ENCODE results near the gene DNHD1. TPM values are rescaled to one million over a fixed set of nuclear protein-coding genes. Genes with fewer than 3 reads are reported as not detected.

Gene DNHD1
- total RNA-seq, 4 donors from 2014 or later, result 17.2 to 27.3 (median 21.0) TPM

- Histone ChIP-seq H3K36me3 (peaks cover 7 to 59% (median 32%) of the 10 kb centered on the region in 3 donors), H3K4me3 (peak overlapping the region in 1 of 4 donors; percentile 78), H3K27me3 (no peaks in the 10 kb centered on the region), H3K9me3 (no peaks in the 10 kb centered on the region), H3K27ac (peak overlapping the region in 2 of 4 donors; percentile 98 to 100), H3K4me1 (peaks cover 0 to 70% (median 33%) of the 10 kb centered on the region in 4 donors)
- DNase-seq (ENCODE audit: low spot score in 2 of 2), result no peak
- WGBS, 2 donors, result 84 to 86% methylated on average over 6 of the region's 6 CpGs
- TF ChIP-seq POLR2A (IDR thresholded peaks at IDR 0.05), result no peak
- no peak for TF ChIP-seq CTCF (IDR thresholded peaks at IDR 0.05)
- TF ChIP-seq EP300 (IDR thresholded peaks at IDR 0.05), result no peak
Measured at GRCh38 chr11:6610591-6610990, 113.5 kb downstream of the DNHD1 start.

GRCh38 chr11:6611092-6611962, 114.2 kb downstream of the DNHD1 start:
- H3K4me3 ChIP-seq, result peak overlapping the region; percentile 51 to 93 (median 79)
- H3K9me3 ChIP-seq, result no peaks in the 10 kb centered on the region
- no peak for TF ChIP-seq CTCF (IDR thresholded peaks at IDR 0.05)
- no peak for TF ChIP-seq POLR2A (IDR thresholded peaks at IDR 0.05)
- no peak for TF ChIP-seq EP300 (IDR thresholded peaks at IDR 0.05)
- H3K4me1 ChIP-seq, result peaks cover 0 to 63% (median 26%) of the 10 kb centered on the region in 4 donors
- H3K27me3 ChIP-seq, result no peaks in the 10 kb centered on the region
- no peak for DNase-seq (ENCODE audit: low spot score in 2 of 2)
- H3K27ac ChIP-seq, result peak overlapping the region; percentile 93 to 100 (median 96)
- WGBS, 2 donors, result 15 to 16% methylated on average over 29 to 31 of the region's 39 CpGs
- H3K36me3 ChIP-seq, result peaks cover 7 to 67% (median 32%) of the 10 kb centered on the region in 3 donors

- Histone ChIP-seq H3K27me3 (no peaks in the 10 kb centered on the region), H3K4me3 (peak overlapping the region; percentile 51 to 93 (median 79)), H3K9me3 (no peaks in the 10 kb centered on the region), H3K27ac (peak overlapping the region; percentile 93 to 100 (median 96)), H3K4me1 (peaks cover 0 to 57% (median 21%) of the 10 kb centered on the region in 4 donors), H3K36me3 (peaks cover 7 to 72% (median 32%) of the 10 kb centered on the region in 3 donors)
- 0% methylated on average over 23 of the region's 36 CpGs; no CpG with 5 or more reads in 1 of the 2 donors for WGBS, 2 donors
- no peak for DNase-seq (ENCODE audit: low spot score in 2 of 2)
- TF ChIP-seq POLR2A (IDR thresholded peaks at IDR 0.05), result no peak
- TF ChIP-seq CTCF (IDR thresholded peaks at IDR 0.05), result no peak
- TF ChIP-seq EP300 (IDR thresholded peaks at IDR 0.05), result no peak
Measured at GRCh38 chr11:6611963-6612212, 114.8 kb downstream of the DNHD1 start.

GRCh38 chr11:6612213-6613041, 115.3 kb downstream of the DNHD1 start, which contains the start of gene TAF10:
TAF10 (minus strand) TSS chr11:6612216; CDS start chr11:6612189, 27 bp downstream.
- peak; percentile 96 to 97 for DNase-seq (ENCODE audit: low spot score in 2 of 2)
- Histone ChIP-seq H3K27me3 (no peaks in the 10 kb centered on the region), H3K4me3 (peak within 1 kb of the TSS; percentile 51 to 93 (median 79)), H3K36me3 (peaks cover 7 to 75% (median 32%) of the 10 kb centered on the region in 3 donors), H3K9me3 (no peaks in the 10 kb centered on the region), H3K4me1 (peaks cover 0 to 52% (median 18%) of the 10 kb centered on the region in 4 donors), H3K27ac (peak within 1 kb of the TSS; percentile 93 to 100 (median 96))
- 1 to 2% methylated on average over 28 to 47 of the region's 51 CpGs for WGBS, 2 donors
- TF ChIP-seq CTCF (IDR thresholded peaks at IDR 0.05), result peak; percentile 21 to 45 (median 38)
- peak; percentile 63 to 99 for TF ChIP-seq EP300 (IDR thresholded peaks at IDR 0.05)
- TF ChIP-seq POLR2A (IDR thresholded peaks at IDR 0.05), result peak; percentile 94 to 98
